ENCODE results near the gene LTA. TPM values are rescaled to one million over a fixed set of nuclear protein-coding genes. Genes with fewer than 3 reads are reported as not detected.

Gene LTA
- total and polyA plus RNA-seq, 2 donors (not counting 3 experiments of a cell fraction or from before 2014, with no cell fraction given), result 0.46 TPM; not detected in 1

GRCh38 chr6:31544676-31545075 is 27.4 kb upstream of the LTA start:
- no TSS peak for BruUV-seq (replicated peaks)
- H3K79me2 ChIP-seq (ENCODE audit: control insufficient read depth, insufficient read depth, low read length), result peaks cover 29% of the 10 kb centered on the region
- POLR2A ChIA-PET, result no interaction called here

GRCh38 chr6:31545291-31545690 is 26.8 kb upstream of the LTA start:
- peaks cover 22% of the 10 kb centered on the region for H3K4me1 ChIP-seq (ENCODE audit: control insufficient read depth, extremely low read depth, insufficient read depth, low read length)
- H3K27me3 ChIP-seq (ENCODE audit: control insufficient read depth in 2 of 2, insufficient read depth in 2 of 2, low read length in 2 of 2), result no peaks in the 10 kb centered on the region
- no peak overlapping the region for H3K27ac ChIP-seq (ENCODE audit: insufficient read depth, low read depth, low read length)
- DNase-seq (ENCODE audit: low read depth, low spot score), result no peak
- BruUV-seq (replicated peaks), result no TSS peak
- no peak overlapping the region for H3K4me3 ChIP-seq (replicated peaks in 1 of 3; ENCODE audit: insufficient read depth in 1 of 3, low read depth in 1 of 3, low read length in 3 of 3)
- CTCF ChIA-PET, result interaction anchor here (1.3 to 31.0 kb wide), 3 partner anchors 43 to 251 kb away, joined by 4 to 1517 read pairs (median 6); partner anchors contain the start of genes LST1, LTB, NCR3 and TNF
- POLR2A ChIA-PET, result no interaction called here
- FAIRE-seq, result no peak
- no peaks in the 10 kb centered on the region for H3K9me3 ChIP-seq (replicated peaks; ENCODE audit: control insufficient read depth, insufficient read depth, low read length)
- TF ChIP-seq JUN (IDR thresholded peaks at IDR 0.05; ENCODE audit: borderline replicate concordance, insufficient read depth, insufficient read length, low read depth) (no peak), POLR2AphosphoS5 (IDR thresholded peaks at IDR 0.05; ENCODE audit: insufficient read depth, low read depth, low read length) (no peak), MAX (IDR thresholded peaks at IDR 0.05; ENCODE audit: insufficient read depth, insufficient read length) (no peak), MYC (IDR thresholded peaks at IDR 0.05; ENCODE audit: low read depth, low read length) (no peak), FOS (IDR thresholded peaks at IDR 0.05; ENCODE audit: borderline replicate concordance, insufficient read depth, low read length) (no peak), POLR2A (IDR thresholded peaks at IDR 0.05; ENCODE audit: low read depth, low read length) (no peak), CTCF (IDR thresholded peaks at IDR 0.05; ENCODE audit: extremely low read depth in 1 of 2, insufficient read depth in 1 of 2, low read depth in 1 of 2, low read length in 2 of 2) (no peak), GATA2 (IDR thresholded peaks at IDR 0.05; ENCODE audit: insufficient read depth, insufficient read length, low read depth, low read length) (no peak), EZH2 (IDR thresholded peaks at IDR 0.05; ENCODE audit: borderline replicate concordance, low read depth, low read length, severe bottlenecking) (no peak)
- H3K4me2 ChIP-seq (ENCODE audit: insufficient read depth, low read length), result no peak overlapping the region
- H3K9ac ChIP-seq (replicated peaks; ENCODE audit: extremely low read depth, insufficient read depth, low read length), result no peak overlapping the region
- H3K36me3 ChIP-seq (ENCODE audit: control insufficient read depth in 2 of 2, extremely low read depth in 1 of 2, insufficient read depth in 2 of 2, low read length in 2 of 2), result peaks cover 0 to under 1% of the 10 kb centered on the region in 2 experiments
- peaks cover 23% of the 10 kb centered on the region for H3K79me2 ChIP-seq (ENCODE audit: control insufficient read depth, insufficient read depth, low read length)
- no peaks in the 10 kb centered on the region for H4K20me1 ChIP-seq (replicated peaks; ENCODE audit: control insufficient read depth, extremely low read depth, insufficient read depth, low read length)
- intact Hi-C loops (cut with micrococcal nuclease), result loop anchor here (5.0 to 10.0 kb wide), 3 partner anchors 143 to 227 kb away; partner anchors contain the start of genes CLIC1 and MICA
- dilution Hi-C loops (cut with MboI; ENCODE audit: extremely low pct_ligation_motif_present, low sequenced_read_pairs), result no loop called here
- no peak overlapping the region for H2AFZ ChIP-seq (ENCODE audit: low read depth, low read length)
- H3K9me1 ChIP-seq (replicated peaks; ENCODE audit: control insufficient read depth, extremely low read depth, insufficient read depth, low read length), result no peaks in the 10 kb centered on the region

More at GRCh38 chr6:31544676-31545075, 27.4 kb upstream of the LTA start:
- H3K4me2 ChIP-seq (ENCODE audit: insufficient read depth, low read length), result no peak overlapping the region
- DNase-seq (ENCODE audit: low read depth, low spot score) (no peak), FAIRE-seq (no peak)
- H3K36me3 ChIP-seq (ENCODE audit: control insufficient read depth in 2 of 2, extremely low read depth in 1 of 2, insufficient read depth in 2 of 2, low read length in 2 of 2), result peaks cover 4 to 6% of the 10 kb centered on the region in 2 experiments
- intact Hi-C loops (cut with micrococcal nuclease), result loop anchor here (5.0 to 10.0 kb wide), 3 partner anchors 142 to 228 kb away; partner anchors contain the start of genes CLIC1 and MICA
- H4K20me1 ChIP-seq (replicated peaks; ENCODE audit: control insufficient read depth, extremely low read depth, insufficient read depth, low read length), result peaks cover 3% of the 10 kb centered on the region
- dilution Hi-C loops (cut with MboI; ENCODE audit: extremely low pct_ligation_motif_present, low sequenced_read_pairs), result no loop called here
- no peak overlapping the region for H3K9ac ChIP-seq (replicated peaks; ENCODE audit: extremely low read depth, insufficient read depth, low read length)
- no peak overlapping the region for H3K27ac ChIP-seq (ENCODE audit: insufficient read depth, low read depth, low read length)
- peaks cover 28% of the 10 kb centered on the region for H3K4me1 ChIP-seq (ENCODE audit: control insufficient read depth, extremely low read depth, insufficient read depth, low read length)
- no peaks in the 10 kb centered on the region for H3K27me3 ChIP-seq (ENCODE audit: control insufficient read depth in 2 of 2, insufficient read depth in 2 of 2, low read length in 2 of 2)
- no peak overlapping the region for H2AFZ ChIP-seq (ENCODE audit: low read depth, low read length)
- no peak overlapping the region for H3K4me3 ChIP-seq (replicated peaks in 1 of 3; ENCODE audit: insufficient read depth in 1 of 3, low read depth in 1 of 3, low read length in 3 of 3)
- CTCF ChIA-PET, result interaction anchor here (31.0 kb wide), 1 partner anchor 44 kb away, joined by 1517 read pairs; the partner anchor contains the start of genes LST1, LTB, NCR3 and TNF
- no peaks in the 10 kb centered on the region for H3K9me3 ChIP-seq (replicated peaks; ENCODE audit: control insufficient read depth, insufficient read depth, low read length)
- TF ChIP-seq MYC (IDR thresholded peaks at IDR 0.05; ENCODE audit: low read depth, low read length) (no peak), MAX (IDR thresholded peaks at IDR 0.05; ENCODE audit: insufficient read depth, insufficient read length) (no peak), EZH2 (IDR thresholded peaks at IDR 0.05; ENCODE audit: borderline replicate concordance, low read depth, low read length, severe bottlenecking) (no peak), POLR2AphosphoS5 (IDR thresholded peaks at IDR 0.05; ENCODE audit: insufficient read depth, low read depth, low read length) (no peak), POLR2A (IDR thresholded peaks at IDR 0.05; ENCODE audit: low read depth, low read length) (no peak)
- H3K9me1 ChIP-seq (replicated peaks; ENCODE audit: control insufficient read depth, extremely low read depth, insufficient read depth, low read length), result no peaks in the 10 kb centered on the region
